Measurements from ENCODE around the gene TBC1D22A.

- no peak for TF ChIP-seq POLR2A (IDR thresholded peaks at IDR 0.05)
- TF ChIP-seq, protein P1, sequence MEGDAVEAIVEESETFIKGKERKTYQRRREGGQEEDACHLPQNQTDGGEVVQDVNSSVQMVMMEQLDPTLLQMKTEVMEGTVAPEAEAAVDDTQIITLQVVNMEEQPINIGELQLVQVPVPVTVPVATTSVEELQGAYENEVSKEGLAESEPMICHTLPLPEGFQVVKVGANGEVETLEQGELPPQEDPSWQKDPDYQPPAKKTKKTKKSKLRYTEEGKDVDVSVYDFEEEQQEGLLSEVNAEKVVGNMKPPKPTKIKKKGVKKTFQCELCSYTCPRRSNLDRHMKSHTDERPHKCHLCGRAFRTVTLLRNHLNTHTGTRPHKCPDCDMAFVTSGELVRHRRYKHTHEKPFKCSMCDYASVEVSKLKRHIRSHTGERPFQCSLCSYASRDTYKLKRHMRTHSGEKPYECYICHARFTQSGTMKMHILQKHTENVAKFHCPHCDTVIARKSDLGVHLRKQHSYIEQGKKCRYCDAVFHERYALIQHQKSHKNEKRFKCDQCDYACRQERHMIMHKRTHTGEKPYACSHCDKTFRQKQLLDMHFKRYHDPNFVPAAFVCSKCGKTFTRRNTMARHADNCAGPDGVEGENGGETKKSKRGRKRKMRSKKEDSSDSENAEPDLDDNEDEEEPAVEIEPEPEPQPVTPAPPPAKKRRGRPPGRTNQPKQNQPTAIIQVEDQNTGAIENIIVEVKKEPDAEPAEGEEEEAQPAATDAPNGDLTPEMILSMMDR (IDR thresholded peaks at IDR 0.05), result no peak
Observed at GRCh38 chr22:47106806-47107205, 344.4 kb downstream of the TBC1D22A start.

Data from right lobe of liver (tissue), 4 donors.